IMR-90 (cell line): ENCODE results near the gene CCDC61. TPM values are rescaled to one million over a fixed set of nuclear protein-coding genes. Genes with fewer than 3 reads are reported as not detected.

Experiments
- ATAC-seq: fragments of 200-7000 bp; cut with Tn5 transposase; 2 replicates; pipeline ENCODE4 v1.9.1; 2020; ENCODE audit warnings: low read depth, mild to moderate bottlenecking, moderate library complexity
- BruUV-seq: library from RNA; stranded (reverse); fragments of 400-500 nt; replicated peaks from 2 replicates; lab custom pipeline; 2021; lab: Mats Ljungman, UMichigan
- CTCF ChIA-PET: fragments of 300-600 bp; formaldehyde crosslinking; extraction: SDS; loops from one replicate; lab custom pipeline; 2021; ENCODE audit warnings: antibody characterized with exemption; lab: Yijun Ruan, JAX
- POLR2A ChIA-PET: fragments of 300-600 bp; sonication (Branson Sonifier 250); formaldehyde crosslinking; loops from one replicate; lab custom pipeline; 2022; ENCODE audit warnings: antibody characterized with exemption; ENCODE audit not compliant: unreplicated experiment; lab: Charles Lee
- DNase-seq: peaks from one replicate; pipeline ENCODE4 v3.0.0; 2013
- H2AFZ ChIP-seq: replicated peaks from 2 replicates; pipeline ENCODE3; 2013; ENCODE audit warnings: low read length, mild to moderate bottlenecking; ENCODE audit not compliant: poor library complexity
- H2AK5ac ChIP-seq: 2 replicates; pipeline ENCODE4 v1.6.1; 2013; ENCODE audit warnings: low read depth, low read length, inconsistent platforms
- H2AK9ac ChIP-seq: replicated peaks from 2 replicates; pipeline ENCODE3; 2013; ENCODE audit warnings: mild to moderate bottlenecking, low read depth, low read length, moderate library complexity; ENCODE audit not compliant: poor library complexity
- H2BK120ac ChIP-seq: 2 replicates; pipeline ENCODE4 v1.6.1; 2013; ENCODE audit warnings: low read depth, low read length, inconsistent platforms
- H2BK15ac ChIP-seq: 3 replicates; pipeline ENCODE4 v1.6.1; 2013; ENCODE audit warnings: low read depth, low read length, inconsistent platforms
- H2BK20ac ChIP-seq: 2 replicates; pipeline ENCODE4 v1.6.1; 2013; ENCODE audit warnings: low read depth, mild to moderate bottlenecking, inconsistent platforms, low read length, moderate library complexity
- H2BK5ac ChIP-seq: 2 replicates; pipeline ENCODE4 v1.6.1; 2013; ENCODE audit warnings: mild to moderate bottlenecking, low read depth, low read length, inconsistent platforms; ENCODE audit not compliant: poor library complexity, severe bottlenecking
- H3K14ac ChIP-seq: replicated peaks from 2 replicates; pipeline ENCODE4 v1.6.1; 2013; ENCODE audit warnings: low read depth, low read length, inconsistent platforms
- H3K18ac ChIP-seq: 2 replicates; pipeline ENCODE4 v1.6.1; 2013; ENCODE audit warnings: low read depth, low read length, control low read depth
- H3K23ac ChIP-seq: 2 replicates; pipeline ENCODE4 v1.6.1; 2013; ENCODE audit warnings: low read depth, low read length, inconsistent platforms
- H3K27ac ChIP-seq: 2 replicates; pipeline ENCODE4 v1.5.1; 2013; ENCODE audit warnings: mild to moderate bottlenecking, control low read depth, low read length; ENCODE audit not compliant: insufficient read depth
- H3K27me3 ChIP-seq: 2 replicates; pipeline ENCODE4 v1.6.1; 2013; ENCODE audit warnings: low read length; ENCODE audit not compliant: control insufficient read depth, insufficient read depth
- H3K36me3 ChIP-seq: 2 replicates; pipeline ENCODE4 v1.6.1; 2013; ENCODE audit warnings: low read length, mixed read lengths; ENCODE audit not compliant: control insufficient read depth, insufficient read depth
- H3K4ac ChIP-seq: 2 replicates; pipeline ENCODE4 v1.6.1; 2013; ENCODE audit warnings: low read depth, low read length, inconsistent platforms
- H3K4me1 ChIP-seq: 2 replicates; pipeline ENCODE4 v1.6.1; 2013; ENCODE audit warnings: low read length, mixed read lengths; ENCODE audit not compliant: control insufficient read depth, insufficient read depth
- H3K4me2 ChIP-seq: 2 replicates; pipeline ENCODE4 v1.6.1; 2013; ENCODE audit warnings: low read depth, mild to moderate bottlenecking, control low read depth, low read length, moderate library complexity
- H3K4me3 ChIP-seq: 2 replicates; pipeline ENCODE4 v1.5.1; 2013; ENCODE audit warnings: low read depth, mild to moderate bottlenecking, control low read depth, low read length, moderate library complexity; ENCODE audit not compliant: insufficient read depth
- H3K56ac ChIP-seq: 2 replicates; pipeline ENCODE4 v1.6.1; 2013; ENCODE audit warnings: low read length, inconsistent platforms; ENCODE audit not compliant: insufficient read depth; ENCODE audit errors: extremely low read depth
- H3K79me1 ChIP-seq, 2 experiments: 2 replicates each; pipeline ENCODE4 v1.6.1; 2013; ENCODE audit warnings: low read length in 2 of 2, inconsistent platforms in 1 of 2, low read depth in 1 of 2
- H3K9ac ChIP-seq: 2 replicates; pipeline ENCODE4 v1.6.1; 2013; ENCODE audit warnings: low read depth, low read length, control low read depth
- H3K9me1 ChIP-seq: 2 replicates; pipeline ENCODE4 v1.6.1; 2013; ENCODE audit warnings: low read length, inconsistent platforms; ENCODE audit not compliant: insufficient read depth
- H3K9me3 ChIP-seq: 2 replicates; pipeline ENCODE4 v1.6.1; 2013; ENCODE audit warnings: low read length; ENCODE audit not compliant: control insufficient read depth, insufficient read depth
- H4K20me1 ChIP-seq: 2 replicates; pipeline ENCODE4 v1.6.1; 2013; ENCODE audit warnings: low read length, inconsistent platforms; ENCODE audit not compliant: insufficient read depth
- H4K5ac ChIP-seq: 2 replicates; pipeline ENCODE4 v1.6.1; 2013; ENCODE audit warnings: mild to moderate bottlenecking, low read depth, low read length, control low read depth
- H4K8ac ChIP-seq, 2 experiments: 2 replicates each; pipeline ENCODE4 v1.6.1; 2013; ENCODE audit warnings: low read depth in 2 of 2, low read length in 2 of 2, control low read depth in 1 of 2, inconsistent platforms in 1 of 2
- H4K91ac ChIP-seq: 2 replicates; pipeline ENCODE4 v1.6.1; 2013; ENCODE audit warnings: low read depth, low read length, inconsistent platforms; ENCODE audit not compliant: insufficient read depth
- CEBPB ChIP-seq: IDR thresholded peaks from 2 replicates; pipeline ENCODE4 v1.6.1; 2012; ENCODE audit warnings: low read depth, low read length, improper control_type of control experiment
- CHD1 ChIP-seq: IDR thresholded peaks from 2 replicates; pipeline ENCODE4 v1.6.1; 2012; ENCODE audit warnings: low read depth, low read length, improper control_type of control experiment
- CTCF ChIP-seq: conservative IDR thresholded peaks from 2 replicates; pipeline ENCODE4 v1.5.1; 2012; ENCODE audit warnings: mild to moderate bottlenecking, low read depth, low read length, improper control_type of control experiment
- FOS ChIP-seq: fragments of 150-350 bp; IDR thresholded peaks from 2 replicates; pipeline ENCODE4 v1.6.1; 2016; ENCODE audit warnings: low read depth, low read length
- MAFK ChIP-seq: IDR thresholded peaks from 2 replicates; pipeline ENCODE4 v1.6.1; 2012; ENCODE audit warnings: low read depth, low read length, improper control_type of control experiment
- MAZ ChIP-seq: IDR thresholded peaks from 2 replicates; pipeline ENCODE4 v1.6.1; 2012; ENCODE audit warnings: low read depth, mild to moderate bottlenecking, low read length, improper control_type of control experiment, moderate library complexity, borderline replicate concordance
- MXI1 ChIP-seq: IDR thresholded peaks from 2 replicates; pipeline ENCODE4 v1.6.1; 2012; ENCODE audit warnings: low read depth, mild to moderate bottlenecking, low read length, moderate library complexity, borderline replicate concordance
- NFE2L2 ChIP-seq: fragments of 150-350 bp; IDR thresholded peaks from 2 replicates; pipeline ENCODE4 v1.6.1; 2016; ENCODE audit warnings: low read depth, mild to moderate bottlenecking, low read length
- POLR2A ChIP-seq: IDR thresholded peaks from 2 replicates; pipeline ENCODE4 v1.6.1; 2012; ENCODE audit warnings: mild to moderate bottlenecking, low read depth, low read length
- RCOR1 ChIP-seq: IDR thresholded peaks from 2 replicates; pipeline ENCODE4 v1.6.1; 2012; ENCODE audit warnings: mild to moderate bottlenecking, low read length, improper control_type of control experiment; ENCODE audit not compliant: insufficient replicate concordance
- SMC3 ChIP-seq: fragments of 150-350 bp; IDR thresholded peaks from 2 replicates; pipeline ENCODE4 v1.6.1; 2016; ENCODE audit warnings: low read depth, mild to moderate bottlenecking, antibody characterized with exemption, low read length, moderate library complexity
- WGBS, 2 experiments: methylation state at CpG; one replicate each; pipeline versions ENCODE4 v1.1.5 to v1.1.7; 2013; ENCODE audit warnings: missing lambda C conversion rate in 2 of 2; ENCODE audit not compliant: insufficient read length in 1 of 2; ENCODE audit errors: extremely low coverage in 2 of 2; 5-methylcytosine and 5-hydroxymethylcytosine counted together
- dilution Hi-C: fragments of 300-500 bp; cut with HindIII; formaldehyde crosslinking; loops from one replicate; pipeline ENCODE4 v1.14.3; 2018; ENCODE audit warnings: low sequenced_read_pairs; ENCODE audit not compliant: unreplicated experiment
- in situ Hi-C: fragments of 300-500 bp; cut with MboI; formaldehyde crosslinking; loops from 3 replicates; pipeline ENCODE4 v1.14.3; 2019; ENCODE audit warnings: low sequenced_read_pairs, inconsistent platforms, mixed read lengths
- intact Hi-C: fragments of 100-400 bp; cut with micrococcal nuclease; formaldehyde crosslinking; loops from 2 replicates; pipeline ENCODE4 v1.10.0; 2022
- polyA plus RNA-seq, 3 experiments: library from polyadenylated mRNA; depleted of rRNA; stranded (reverse); fragments of >200 nt; gene quantifications; 2 replicates each; pipeline ENCODE4 v1.2.3, GENCODE V29; 2012; ENCODE audit warnings: low replicate concordance in 1 of 3
- total RNA-seq: library from RNA; depleted of rRNA; stranded (reverse); fragments of >200 nt; gene quantifications from 2 replicates; pipeline ENCODE4 v1.2.3, GENCODE V29; 2012

The CCDC61 gene
- total and polyA plus RNA-seq, 2 of the 4 experiments (the other 2 are of a cell fraction), result 3.2 to 9.1 TPM

DNA sequence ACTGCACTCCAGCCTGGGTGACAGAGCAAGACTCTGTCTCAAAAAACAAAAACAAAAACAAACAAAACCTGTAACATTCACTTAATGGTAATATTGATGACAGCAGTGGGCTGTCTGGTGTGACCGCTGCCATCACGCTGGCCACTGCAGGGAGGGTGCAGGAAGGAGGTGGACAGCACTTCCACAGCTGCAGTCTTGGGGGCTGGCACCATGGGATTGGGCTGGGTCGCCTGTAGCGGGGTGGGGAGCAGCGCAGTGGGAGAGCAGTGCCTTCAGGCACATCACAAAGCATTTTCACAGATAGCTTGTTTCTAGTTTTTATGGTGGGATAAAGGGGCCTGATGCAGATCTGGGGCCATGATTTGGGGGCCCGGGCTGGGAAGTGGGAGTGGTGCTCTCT is 40.3 kb downstream of the CCDC61 start:
- BruUV-seq, result no TSS peak
- dilution Hi-C loops, result no loop called here
- intact Hi-C loops, result no loop called here
- no peak overlapping the region for H2BK20ac ChIP-seq
- no peak overlapping the region for H3K27ac ChIP-seq
- H3K27me3 ChIP-seq, result peaks cover 35% of the 10 kb centered on the region
- in situ Hi-C loops, result no loop called here
- H2BK120ac ChIP-seq, result no peak overlapping the region
- no peak overlapping the region for H2BK15ac ChIP-seq
- H2AFZ ChIP-seq, result no peak overlapping the region
- H4K91ac ChIP-seq, result no peak overlapping the region
- no peaks in the 10 kb centered on the region for H3K36me3 ChIP-seq
- no peak overlapping the region for H3K18ac ChIP-seq
- H2AK9ac ChIP-seq, result no peak overlapping the region
- no peaks in the 10 kb centered on the region for H3K9me3 ChIP-seq
- no peak for DNase-seq
- H3K56ac ChIP-seq, result no peak overlapping the region
- no peak overlapping the region for H3K4me3 ChIP-seq
- no peak overlapping the region for H3K9ac ChIP-seq
- ATAC-seq, result no peak
- H3K23ac ChIP-seq, result no peak overlapping the region
- H3K4ac ChIP-seq, result no peak overlapping the region
- no peak overlapping the region for H4K8ac ChIP-seq
- H4K5ac ChIP-seq, result no peak overlapping the region
- H4K20me1 ChIP-seq, result no peaks in the 10 kb centered on the region
- H3K14ac ChIP-seq, result no peak overlapping the region
- 30% methylated on average over 2 of the region's 6 CpGs; no CpG with 5 or more reads in 1 of the 2 experiments for WGBS, 2 experiments
- POLR2A ChIA-PET, result no interaction called here
- H3K79me1 ChIP-seq, result no peaks in the 10 kb centered on the region
- TF ChIP-seq SMC3, result no peak
- TF ChIP-seq CHD1, result no peak
- no peak for TF ChIP-seq RCOR1
- no peak for TF ChIP-seq MXI1
- TF ChIP-seq POLR2A, result no peak
- TF ChIP-seq MAFK, result no peak
- no peak for TF ChIP-seq CTCF
- no peak for TF ChIP-seq CEBPB
- no peak for TF ChIP-seq NFE2L2
- no peak for TF ChIP-seq MAZ
- TF ChIP-seq FOS, result no peak
- CTCF ChIA-PET, result no interaction called here
- H2BK5ac ChIP-seq, result no peak overlapping the region
- H2AK5ac ChIP-seq, result no peak overlapping the region
- H3K4me1 ChIP-seq, result no peaks in the 10 kb centered on the region
- no peaks in the 10 kb centered on the region for H3K9me1 ChIP-seq
- H3K4me2 ChIP-seq, result no peak overlapping the region
